Dermis microvascular lymphatic vessel endothelial cell (primary cell): Measurements from ENCODE around the gene IGF2BP3. TPM values are rescaled to one million over a fixed set of nuclear protein-coding genes. Genes with fewer than 3 reads are reported as not detected.
"Not testable (repeated sequence)": the region's sequence is repeated elsewhere in the genome, so short reads cannot be mapped to it uniquely, and the experiment has no call there.

ENCODE experiments used
- DNase-seq, 2 donors: peaks; one replicate each; pipeline versions ENCODE4 v3.0.0 to v3.0.0-alpha.2; 2010; ENCODE audit warnings: low read depth in 2 of 2
- total RNA-seq: library from RNA; depleted of rRNA; stranded (reverse); fragments of >200 nt; gene quantifications from 2 replicates; pipeline ENCODE4 v1.2.1, GENCODE V29; 2014

Gene IGF2BP3
- total RNA-seq: 4.3 and 12.3 TPM in 2 replicates

- peak in 1 of 2 donors; percentile 95 for DNase-seq
These were observed at the start of gene IGF2BP3 for GRCh38 chr7:23470330-23471105. IGF2BP3 (minus strand) TSS chr7:23470491; CDS start chr7:23470110, 381 bp downstream.

- no peak for DNase-seq
These were observed 44.5 kb upstream of the IGF2BP3 start for GRCh38 chr7:23514755-23515154.

GRCh38 chr7:23513746-23514145, 43.5 kb upstream of the IGF2BP3 start:
- DNase-seq: not testable (repeated sequence)

GRCh38 chr7:23494009-23494408, 23.7 kb upstream of the IGF2BP3 start:
- DNase-seq: no peak

GRCh38 chr7:23491502-23491901, 21.2 kb upstream of the IGF2BP3 start:
- DNase-seq: peak in 1 of 2 donors; percentile 3

GRCh38 chr7:23490357-23491135, 20.3 kb upstream of the IGF2BP3 start:
- DNase-seq: peak in 1 of 2 donors; percentile 32

- not testable (repeated sequence) for DNase-seq
These were observed 18.4 kb upstream of the IGF2BP3 start for GRCh38 chr7:23488714-23489113.

GRCh38 chr7:23487670-23488069, 17.4 kb upstream of the IGF2BP3 start:
- DNase-seq: no peak

GRCh38 chr7:23486002-23486773, 15.9 kb upstream of the IGF2BP3 start:
- no peak for DNase-seq

GRCh38 chr7:23482686-23483085, 12.4 kb upstream of the IGF2BP3 start:
- DNase-seq: no peak

GRCh38 chr7:23477962-23478866, 7.9 kb upstream of the IGF2BP3 start:
- DNase-seq: no peak

- DNase-seq: no peak
These were observed 6.8 kb upstream of the IGF2BP3 start for GRCh38 chr7:23477157-23477499.

- no peak for DNase-seq
These were observed 6.2 kb upstream of the IGF2BP3 start for GRCh38 chr7:23476286-23477156.

- DNase-seq: no peak
These were observed 5.2 kb upstream of the IGF2BP3 start for GRCh38 chr7:23475576-23475839.

- peak in 1 of 2 donors; percentile 13 for DNase-seq
These were observed 4.7 kb upstream of the IGF2BP3 start for GRCh38 chr7:23474829-23475575.

GRCh38 chr7:23474094-23474828, 4.0 kb upstream of the IGF2BP3 start:
- peak; percentile 52 to 96 for DNase-seq

- DNase-seq: no peak
These were observed 3.5 kb upstream of the IGF2BP3 start for GRCh38 chr7:23473844-23474093.

GRCh38 chr7:23472956-23473843, 2.9 kb upstream of the IGF2BP3 start:
- DNase-seq: no peak
